Kidney (tissue), 22 donors: ENCODE results near the gene UNC93A. TPM values are rescaled to one million over a fixed set of nuclear protein-coding genes. Genes with fewer than 3 reads are reported as not detected.
"Not testable (repeated sequence)": the region's sequence is repeated elsewhere in the genome, so short reads cannot be mapped to it uniquely, and the experiment has no call there.

ENCODE experiments used
- DNase-seq, 5 donors: peaks; one replicate each; pipeline ENCODE4 v3.0.0-alpha.2; 2013 to 2020
- FAIRE-seq: peaks from 2 replicates; lab custom pipeline; 2012; peaks lifted over from hg19 to GRCh38; lab: Jason Lieb, UNC
- H3K27ac ChIP-seq, 2 donors: one replicate each; pipeline ENCODE4 v1.7.0; 2013; ENCODE audit warnings: low read depth in 2 of 2, low read length in 2 of 2, inconsistent platforms in 1 of 2
- H3K27me3 ChIP-seq: one replicate; pipeline ENCODE4 v1.7.1; 2013; ENCODE audit warnings: low read length, inconsistent platforms; ENCODE audit not compliant: control insufficient read depth, insufficient read depth
- H3K36me3 ChIP-seq, 3 donors: one replicate each; pipeline versions ENCODE4 v1.7.0 to v1.7.1; 2013; ENCODE audit warnings: low read length in 3 of 3, control low read depth in 1 of 3, inconsistent platforms in 1 of 3; ENCODE audit not compliant: insufficient read depth in 3 of 3, control insufficient read depth in 2 of 3
- H3K4me1 ChIP-seq, 3 donors: one replicate each; pipeline versions ENCODE4 v1.7.0 to v1.7.1; 2013; ENCODE audit warnings: low read length in 3 of 3, inconsistent platforms in 1 of 3, low read depth in 1 of 3; ENCODE audit not compliant: control insufficient read depth in 2 of 3, insufficient read depth in 2 of 3
- H3K4me3 ChIP-seq, 3 donors: one replicate each; pipeline versions ENCODE4 v1.7.0 to v1.8.1; 2013; ENCODE audit warnings: low read length in 3 of 3, control low read depth in 1 of 3, inconsistent platforms in 1 of 3
- H3K9ac ChIP-seq, 3 donors: one replicate each; pipeline versions ENCODE4 v1.7.0 to v1.7.1; 2013; ENCODE audit warnings: low read length in 3 of 3, control low read depth in 1 of 3, inconsistent platforms in 1 of 3
- H3K9me3 ChIP-seq, 3 donors: one replicate each; pipeline versions ENCODE4 v1.7.0 to v1.7.1; 2013; ENCODE audit warnings: low read length in 3 of 3, control low read depth in 1 of 3, inconsistent platforms in 1 of 3; ENCODE audit not compliant: control insufficient read depth in 2 of 3, insufficient read depth in 1 of 3
- intact Hi-C: fragments of 100-400 bp; cut with DNase I; formaldehyde crosslinking; loops from one replicate; pipeline ENCODE4 v1.11.1; 2022
- long read RNA-seq, 10 donors: library from polyadenylated mRNA in 1 of 10; unstranded in 1 of 10; transcript quantifications; one replicate each; pipeline ENCODE4 v2.0.0 and lab custom pipeline, GENCODE V29; 2021 to 2026
- polyA plus RNA-seq: library from polyadenylated mRNA; stranded (reverse); fragments of 350-450 nt; fragmentation: Illumina TruSeq; extraction: RNeasy Lipid Tissue Mini Kit (QIAGEN cat#74804); gene quantifications from one replicate; pipeline ENCODE4 v1.2.3, GENCODE V29; 2014; ENCODE audit warnings: low read depth, low replicate concordance; ENCODE audit not compliant: insufficient read depth
- total RNA-seq: library from RNA; stranded (reverse); fragmentation: NEBNext Ultra II Directional; extraction: Animal tissue kit (Norgen Biotek cat#: 25700); gene quantifications from one replicate; pipeline ENCODE4 v1.2.1, GENCODE V29; 2021
- TF ChIP-seq, protein P1 (sequence below): IDR thresholded peaks from 3 replicates; pipeline ENCODE4 v1.5.1; 2012; ENCODE audit warnings: mild to moderate bottlenecking, moderate library complexity, borderline replicate concordance; ENCODE audit not compliant: insufficient read depth; ENCODE audit errors: extremely low read depth
- donor health status: control.
- donor health status: control.
- donor health status: control.
- donor health status: control.
- donor health status: control.
- donor health status: DM: yes; HTN: yes; CAD: no.
- donor health status: Normal renal cell carcinoma (clear cell type).

The UNC93A gene
- not detected for total RNA-seq
- polyA plus RNA-seq = 0.56 TPM
- long read RNA-seq, donor 1 = 0 reads
- long read RNA-seq, donor 2, partial matches to known transcripts = 0 of 2 reads
- long read RNA-seq, donor 2, other reads (novel, unspliced or antisense) = 0 of 2 reads
- long read RNA-seq, donor 3, partial matches to known transcripts = 0 of 2 reads
- long read RNA-seq, donor 3, other reads (novel, unspliced or antisense) = 0 of 2 reads
- long read RNA-seq, donor 4, partial matches to known transcripts = 0 of 2 reads
- long read RNA-seq, donor 4, other reads (novel, unspliced or antisense) = 0 of 2 reads
- long read RNA-seq, donor 5 = 0 reads
- long read RNA-seq, donor 6 = 0 reads
- long read RNA-seq, donor 7 = 0 reads
- long read RNA-seq, donor 8 = 0 reads
- long read RNA-seq, donor 9 = 0 reads
- long read RNA-seq, donor 10, partial matches to known transcripts = 0 of 1 reads
- long read RNA-seq, donor 10, other reads (novel, unspliced or antisense) = 0 of 1 reads

DNA sequence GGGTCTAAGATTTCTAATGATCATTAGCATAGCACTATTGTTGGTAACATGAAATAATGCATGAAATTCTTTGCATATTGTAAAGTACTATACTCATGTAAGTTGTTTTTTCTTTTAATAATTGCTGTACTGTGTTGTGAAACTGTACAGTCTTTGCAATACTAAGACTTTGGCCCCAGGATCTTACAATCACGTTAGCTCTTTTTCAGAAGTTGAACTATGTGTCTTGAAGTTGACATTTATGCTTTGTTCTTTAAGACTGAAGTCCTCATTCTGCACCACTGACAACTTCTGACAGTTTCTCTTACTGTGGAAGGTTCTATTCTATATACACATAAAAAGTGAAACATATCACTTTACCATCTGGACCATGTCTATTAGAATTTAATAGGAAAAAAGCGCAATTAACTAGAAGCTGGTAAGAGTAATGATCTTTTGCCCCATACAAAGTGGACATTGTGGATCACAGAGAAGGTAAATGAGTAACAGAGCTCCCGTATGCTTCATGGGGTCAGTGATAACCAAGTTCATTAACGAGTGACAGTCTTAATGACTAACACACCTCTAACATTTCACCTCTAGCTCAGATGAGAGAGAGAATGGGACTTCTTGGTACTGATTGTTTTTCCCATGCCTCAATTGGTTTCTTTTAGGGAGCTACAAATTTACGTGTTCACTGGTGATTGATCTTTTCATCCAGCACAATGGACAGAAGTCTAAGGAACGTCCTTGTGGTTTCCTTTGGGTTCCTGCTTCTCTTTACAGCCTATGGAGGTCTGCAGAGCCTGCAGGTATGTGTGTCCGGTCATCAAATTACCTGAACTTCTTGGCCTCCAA is at the start of gene UNC93A:
Gene UNC93A (plus strand): TSS at position 530 of the 837 bp plus-strand sequence. CDS start 175 bp downstream, at position 705.
- H3K4me1 ChIP-seq = peaks cover 0 to 6% (median 0%) of the 10 kb centered on the region in 3 donors
- H3K4me3 ChIP-seq = no peak within 1 kb of the TSS
- intact Hi-C loops = no loop called here
- DNase-seq = peak in 1 of 5 donors; percentile 1
- no peak for FAIRE-seq
- TF ChIP-seq, protein P1, sequence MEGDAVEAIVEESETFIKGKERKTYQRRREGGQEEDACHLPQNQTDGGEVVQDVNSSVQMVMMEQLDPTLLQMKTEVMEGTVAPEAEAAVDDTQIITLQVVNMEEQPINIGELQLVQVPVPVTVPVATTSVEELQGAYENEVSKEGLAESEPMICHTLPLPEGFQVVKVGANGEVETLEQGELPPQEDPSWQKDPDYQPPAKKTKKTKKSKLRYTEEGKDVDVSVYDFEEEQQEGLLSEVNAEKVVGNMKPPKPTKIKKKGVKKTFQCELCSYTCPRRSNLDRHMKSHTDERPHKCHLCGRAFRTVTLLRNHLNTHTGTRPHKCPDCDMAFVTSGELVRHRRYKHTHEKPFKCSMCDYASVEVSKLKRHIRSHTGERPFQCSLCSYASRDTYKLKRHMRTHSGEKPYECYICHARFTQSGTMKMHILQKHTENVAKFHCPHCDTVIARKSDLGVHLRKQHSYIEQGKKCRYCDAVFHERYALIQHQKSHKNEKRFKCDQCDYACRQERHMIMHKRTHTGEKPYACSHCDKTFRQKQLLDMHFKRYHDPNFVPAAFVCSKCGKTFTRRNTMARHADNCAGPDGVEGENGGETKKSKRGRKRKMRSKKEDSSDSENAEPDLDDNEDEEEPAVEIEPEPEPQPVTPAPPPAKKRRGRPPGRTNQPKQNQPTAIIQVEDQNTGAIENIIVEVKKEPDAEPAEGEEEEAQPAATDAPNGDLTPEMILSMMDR = no peak
- no peaks in the 10 kb centered on the region for H3K27me3 ChIP-seq
- no peak within 1 kb of the TSS for H3K9ac ChIP-seq
- H3K36me3 ChIP-seq = no peaks in the 10 kb centered on the region
- H3K27ac ChIP-seq = no peak within 1 kb of the TSS
- H3K9me3 ChIP-seq = no peaks in the 10 kb centered on the region

DNA sequence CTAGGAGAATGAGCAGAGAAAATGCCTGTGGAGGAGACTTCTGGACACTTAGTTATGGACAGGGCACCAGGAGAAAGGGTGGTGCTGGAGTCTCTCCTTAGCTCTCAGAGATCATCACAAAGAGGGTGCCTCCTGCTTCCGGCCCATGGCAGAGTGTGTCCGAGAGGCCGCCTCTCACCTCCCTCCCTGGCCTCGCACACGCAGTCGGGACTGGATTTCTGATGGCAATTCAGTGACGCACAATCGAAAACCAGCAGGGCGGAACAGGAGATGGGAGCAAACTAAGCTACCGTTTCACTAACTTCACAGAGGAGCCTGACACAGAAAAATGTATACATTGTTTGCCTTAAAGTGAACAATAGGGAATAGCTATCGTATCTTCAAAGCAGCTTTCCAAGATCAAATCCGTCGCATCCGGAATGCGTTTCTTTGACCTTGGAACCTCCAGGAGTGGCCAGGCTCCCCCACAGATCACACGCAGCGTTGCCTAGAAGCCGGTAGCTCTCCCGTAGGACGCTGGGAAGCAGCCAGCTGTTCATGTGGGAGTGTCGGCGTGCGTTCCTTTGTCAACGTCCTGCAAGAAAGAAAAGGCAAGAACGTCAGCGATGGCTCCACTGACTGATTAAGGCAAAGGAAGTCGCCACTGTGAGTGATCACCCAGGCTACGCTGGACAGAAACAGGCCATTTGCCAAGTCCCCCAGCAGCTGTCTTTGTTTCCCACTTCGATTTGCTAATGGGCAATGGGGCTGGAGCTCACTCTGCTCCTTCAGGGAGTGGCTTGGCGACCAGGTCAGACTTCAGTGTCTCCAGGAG is 49.6 kb upstream of the UNC93A start:
- intact Hi-C loops, FAIRE-seq, H3K27ac ChIP-seq, H3K36me3 ChIP-seq, H3K27me3 ChIP-seq, H3K9me3 ChIP-seq, H3K4me3 ChIP-seq, H3K4me1 ChIP-seq, H3K9ac ChIP-seq: not testable (repeated sequence)
- DNase-seq = peak in 4 of 5 donors; percentile 64 to 89 (median 68)

DNA sequence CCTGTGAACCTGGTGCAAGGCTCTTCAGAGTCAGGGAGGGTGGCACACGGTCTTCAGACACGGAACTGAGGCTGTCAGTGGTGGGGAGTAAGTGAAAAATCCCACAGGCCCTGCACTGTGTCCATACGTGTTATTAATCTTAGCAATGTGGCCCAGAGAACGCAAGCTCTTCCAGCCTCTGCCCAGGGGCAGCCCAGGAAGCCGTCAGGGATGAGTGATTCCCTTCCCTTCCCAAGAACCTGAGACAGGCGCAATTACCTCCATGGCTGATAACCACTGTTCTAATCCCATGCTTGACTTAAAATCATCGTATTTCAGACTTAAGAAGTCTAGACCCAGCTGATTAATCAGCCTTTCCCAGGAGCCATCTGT is 49.0 kb upstream of the UNC93A start:
- H3K27me3 ChIP-seq, H3K27ac ChIP-seq, H3K4me3 ChIP-seq, H3K4me1 ChIP-seq, H3K9me3 ChIP-seq, H3K9ac ChIP-seq, intact Hi-C loops, DNase-seq, FAIRE-seq, H3K36me3 ChIP-seq: not testable (repeated sequence)

DNA sequence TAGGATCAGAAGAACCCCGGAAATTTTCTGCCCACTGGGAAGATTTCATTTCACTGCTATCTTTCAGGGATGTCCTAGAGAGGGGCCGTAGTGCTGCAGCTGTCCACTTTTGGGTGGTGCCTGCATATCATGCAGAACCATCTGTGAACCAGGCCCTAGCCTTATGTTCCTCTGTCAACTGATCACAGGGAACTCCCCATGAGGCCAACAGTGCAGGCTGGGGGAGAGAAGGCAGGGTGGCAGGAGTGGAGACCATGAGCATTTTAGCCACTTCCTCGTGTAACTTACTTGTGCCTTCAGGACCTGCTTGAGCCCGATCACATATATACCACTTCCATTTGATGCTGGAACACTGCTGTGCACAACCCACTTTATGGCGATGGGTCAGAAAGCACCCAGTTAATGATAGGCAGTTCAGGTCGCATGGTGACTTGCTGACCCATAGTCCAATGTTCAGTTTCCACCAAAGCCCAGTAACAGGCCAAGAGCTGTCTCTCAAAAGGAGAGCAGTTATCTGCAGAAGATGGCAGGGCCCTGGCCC is 48.5 kb upstream of the UNC93A start:
- intact Hi-C loops, H3K9me3 ChIP-seq, H3K4me1 ChIP-seq, H3K27me3 ChIP-seq, DNase-seq, FAIRE-seq, H3K9ac ChIP-seq, H3K27ac ChIP-seq, H3K36me3 ChIP-seq, H3K4me3 ChIP-seq: not testable (repeated sequence)
